Epithelial cell of esophagus (primary cell): ENCODE measurements around the gene C10orf53.

Source experiments
- DNase-seq: peaks from one replicate; pipeline ENCODE4 v3.0.0; 2010; ENCODE audit warnings: low read depth
- H3K4me3 ChIP-seq: 2 replicates; pipeline ENCODE4 v1.5.1; 2011; ENCODE audit warnings: mild to moderate bottlenecking, low read length, control low read depth
- CTCF ChIP-seq: IDR thresholded peaks from 2 replicates; pipeline ENCODE4 v1.5.1; 2011; ENCODE audit warnings: low read depth, mild to moderate bottlenecking, low read length, control low read depth, inconsistent platforms; ENCODE audit not compliant: insufficient read depth; ENCODE audit errors: missing control alignments

C10orf53 gene

GRCh38 chr10:49662169-49662830, 17.2 kb upstream of the C10orf53 start:
- no peak for TF ChIP-seq CTCF

GRCh38 chr10:49663596-49663995, 15.9 kb upstream of the C10orf53 start:
- no peak overlapping the region for H3K4me3 ChIP-seq
- no peak for TF ChIP-seq CTCF
- DNase-seq, result no peak

More at GRCh38 chr10:49662169-49662830, 17.2 kb upstream of the C10orf53 start:
- no peak overlapping the region for H3K4me3 ChIP-seq
- no peak for DNase-seq

GRCh38 chr10:49664006-49664841, 15.2 kb upstream of the C10orf53 start:
- DNase-seq, result no peak
- TF ChIP-seq CTCF, result no peak

GRCh38 chr10:49664842-49665355, 14.6 kb upstream of the C10orf53 start:
- no peak for DNase-seq
- no peak overlapping the region for H3K4me3 ChIP-seq
- TF ChIP-seq CTCF, result no peak

More at GRCh38 chr10:49664006-49664841, 15.2 kb upstream of the C10orf53 start:
- no peak overlapping the region for H3K4me3 ChIP-seq

- no peak for TF ChIP-seq CTCF
- DNase-seq, result no peak
- H3K4me3 ChIP-seq, result no peak overlapping the region
Measured at GRCh38 chr10:49666054-49666615, 13.3 kb upstream of the C10orf53 start.

GRCh38 chr10:49666685-49667084, 12.8 kb upstream of the C10orf53 start:
- no peak for DNase-seq
- no peak for TF ChIP-seq CTCF
- no peak overlapping the region for H3K4me3 ChIP-seq
